BE2C (cell line): ENCODE measurements around the gene DAAM1.

ENCODE experiments used
- DNase-seq: peaks from one replicate; pipeline ENCODE4 v3.0.0-alpha.2; 2020
- H3K27me3 ChIP-seq: fragments of 250-450 bp; sonication (Bioruptor Pico); 2 replicates; pipeline ENCODE4 v1.5.1; 2020; ENCODE audit warnings: mild to moderate bottlenecking
- H3K36me3 ChIP-seq: fragments of 250-450 bp; sonication (Bioruptor Pico); 2 replicates; pipeline ENCODE4 v1.5.1; 2020; ENCODE audit warnings: mild to moderate bottlenecking
- H3K4me1 ChIP-seq: fragments of 250-450 bp; sonication (Bioruptor Pico); 2 replicates; pipeline ENCODE4 v1.5.1; 2020
- H3K4me3 ChIP-seq: 2 replicates; pipeline ENCODE4 v1.5.1; 2011; ENCODE audit warnings: low read depth, low read length
- H3K9me3 ChIP-seq: fragments of 250-450 bp; sonication (Bioruptor Pico); 2 replicates; pipeline ENCODE4 v1.5.1; 2020
- CTCF ChIP-seq: IDR thresholded peaks from 2 replicates; pipeline ENCODE4 v1.5.1; 2012; ENCODE audit warnings: mild to moderate bottlenecking, low read depth, low read length

DAAM1 gene

GRCh38 chr14:59303216-59303615 is 114.7 kb downstream of the DAAM1 start:
- Histone ChIP-seq H3K27me3 (no peaks in the 10 kb centered on the region), H3K4me1 (no peaks in the 10 kb centered on the region), H3K36me3 (no peaks in the 10 kb centered on the region), H3K9me3 (no peaks in the 10 kb centered on the region), H3K4me3 (no peak overlapping the region)
- DNase-seq, result no peak
- no peak for TF ChIP-seq CTCF

- Histone ChIP-seq H3K4me1 (no peaks in the 10 kb centered on the region), H3K4me3 (no peak overlapping the region), H3K36me3 (no peaks in the 10 kb centered on the region), H3K27me3 (no peaks in the 10 kb centered on the region), H3K9me3 (no peaks in the 10 kb centered on the region)
- no peak for DNase-seq
- TF ChIP-seq CTCF, result no peak
Measured at GRCh38 chr14:59305231-59305630, 116.8 kb downstream of the DAAM1 start.

DNA sequence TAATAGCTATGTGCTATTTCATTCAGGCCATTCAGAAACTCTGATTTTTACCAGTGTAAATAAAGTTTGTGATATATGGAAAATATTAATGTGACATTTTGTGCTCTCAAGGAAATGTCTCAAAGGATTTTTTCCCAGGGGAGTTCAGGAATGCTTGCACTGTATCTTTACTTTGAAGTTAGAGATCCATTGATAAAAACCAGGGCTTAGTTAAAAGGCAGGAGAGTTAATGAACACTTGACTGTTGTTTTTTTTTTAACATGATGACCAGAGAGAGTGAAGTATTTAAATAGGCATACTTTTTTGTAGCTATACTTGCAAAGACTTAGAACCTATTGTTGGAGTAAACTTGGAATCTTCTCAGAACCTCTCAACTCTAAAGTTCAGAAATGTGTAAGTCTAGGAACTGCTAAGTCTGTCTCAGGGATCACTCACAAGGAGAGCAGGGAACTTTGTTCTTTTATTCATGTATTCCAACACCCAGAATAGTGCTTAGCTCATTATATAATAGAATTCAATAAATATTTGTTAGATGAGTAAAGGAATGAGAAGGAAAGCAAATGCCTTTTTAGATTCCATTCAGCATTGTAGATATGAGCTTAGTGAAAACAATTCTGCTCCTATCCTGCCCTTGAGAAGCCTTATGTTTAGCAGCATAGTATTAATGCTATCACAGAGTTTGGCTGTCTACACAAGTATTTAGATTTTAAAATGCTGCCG is 117.5 kb downstream of the DAAM1 start:
- H3K4me3 ChIP-seq, result no peak overlapping the region
- H3K4me1 ChIP-seq, result no peaks in the 10 kb centered on the region
- no peak for DNase-seq
- no peaks in the 10 kb centered on the region for H3K9me3 ChIP-seq
- H3K27me3 ChIP-seq, result no peaks in the 10 kb centered on the region
- no peak for TF ChIP-seq CTCF
- H3K36me3 ChIP-seq, result no peaks in the 10 kb centered on the region

GRCh38 chr14:59306775-59307174 is 118.3 kb downstream of the DAAM1 start:
- H3K4me3 ChIP-seq, result no peak overlapping the region
- no peak for TF ChIP-seq CTCF
- no peak for DNase-seq

GRCh38 chr14:59308086-59308485 is 119.6 kb downstream of the DAAM1 start:
- DNase-seq, result no peak

More at GRCh38 chr14:59306775-59307174, 118.3 kb downstream of the DAAM1 start:
- no peaks in the 10 kb centered on the region for H3K9me3 ChIP-seq
- H3K27me3 ChIP-seq, result no peaks in the 10 kb centered on the region
- H3K4me1 ChIP-seq, result no peaks in the 10 kb centered on the region
- H3K36me3 ChIP-seq, result no peaks in the 10 kb centered on the region

More at GRCh38 chr14:59308086-59308485, 119.6 kb downstream of the DAAM1 start:
- Histone ChIP-seq H3K4me3 (no peak overlapping the region), H3K27me3 (no peaks in the 10 kb centered on the region), H3K9me3 (no peaks in the 10 kb centered on the region), H3K36me3 (no peaks in the 10 kb centered on the region), H3K4me1 (no peaks in the 10 kb centered on the region)
- TF ChIP-seq CTCF, result no peak
